AG09319 (cell line): ENCODE data around the gene CDYL.

ENCODE experiments used
- DNase-seq: peaks from one replicate; pipeline ENCODE4 v3.0.0-alpha.2; 2010; ENCODE audit warnings: low read depth; ENCODE audit errors: extremely low read depth
- CTCF ChIP-seq: IDR thresholded peaks from 2 replicates; pipeline ENCODE4 v1.5.1; 2011; ENCODE audit warnings: low read depth, mild to moderate bottlenecking, inconsistent platforms, low read length, moderate library complexity

Gene CDYL

DNA sequence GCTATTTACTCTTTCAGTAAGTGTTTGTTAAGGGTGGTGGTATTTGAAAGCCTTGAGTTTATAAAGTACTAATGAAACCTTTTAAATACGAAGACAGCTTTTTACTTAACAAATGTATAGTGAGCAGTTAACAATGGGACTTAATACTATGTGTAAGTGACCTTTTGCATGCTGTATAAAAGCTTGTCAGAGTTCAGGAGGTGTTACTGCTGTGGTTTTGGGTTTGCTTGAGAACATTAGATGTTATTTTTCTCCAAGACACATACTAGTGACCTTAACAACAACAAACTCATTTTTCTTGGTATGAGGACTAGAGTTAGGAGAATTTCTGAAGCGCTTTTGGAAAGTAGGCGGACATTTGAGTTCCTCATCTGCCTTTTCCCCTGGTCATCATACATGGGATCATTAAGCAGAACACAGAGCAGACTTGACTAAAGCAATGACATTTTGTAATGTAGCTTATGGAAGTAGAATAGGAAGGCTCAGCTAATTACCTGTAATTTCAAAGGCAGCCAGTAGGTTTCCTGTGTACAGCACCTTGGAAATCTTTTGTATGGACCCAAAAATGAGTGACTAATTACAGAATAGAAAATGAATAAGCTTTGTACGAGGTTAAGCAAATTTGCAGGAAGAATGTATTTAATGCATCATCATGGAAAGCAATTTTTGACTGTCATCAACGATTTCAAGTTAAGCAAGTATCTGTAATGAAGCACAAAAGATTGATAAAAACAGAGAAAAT, 14.1 kb downstream of the CDYL start:
- DNase-seq, result no peak
- no peak for TF ChIP-seq CTCF

DNA sequence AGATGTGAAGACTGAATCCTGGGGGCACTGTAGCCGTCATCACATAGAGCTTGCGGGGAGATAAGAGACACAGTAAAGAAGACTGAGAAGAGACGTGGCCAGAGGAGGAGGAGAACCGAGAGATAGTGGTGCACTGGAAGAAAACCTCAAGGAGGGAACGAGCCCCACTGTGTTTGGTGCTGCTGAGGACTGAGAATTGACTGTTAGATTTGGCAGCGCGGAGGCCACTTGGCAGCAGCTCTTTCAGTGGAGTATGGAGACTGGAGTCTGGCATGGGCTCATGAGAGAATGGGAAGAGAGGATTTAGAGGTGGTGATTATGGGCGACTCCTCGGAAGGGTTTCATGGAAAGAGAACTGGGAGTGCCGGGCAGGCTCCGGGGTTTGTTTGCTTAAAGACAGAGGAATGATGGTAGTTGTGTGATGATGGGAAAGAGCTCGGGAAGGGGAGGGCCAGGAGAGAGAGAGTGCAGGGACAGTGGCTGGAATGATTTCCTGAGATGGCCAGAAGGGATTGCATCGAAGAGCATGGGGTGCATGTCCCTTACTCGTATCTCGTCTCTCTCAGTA, 18.0 kb downstream of the CDYL start:
- DNase-seq, result no peak

DNA sequence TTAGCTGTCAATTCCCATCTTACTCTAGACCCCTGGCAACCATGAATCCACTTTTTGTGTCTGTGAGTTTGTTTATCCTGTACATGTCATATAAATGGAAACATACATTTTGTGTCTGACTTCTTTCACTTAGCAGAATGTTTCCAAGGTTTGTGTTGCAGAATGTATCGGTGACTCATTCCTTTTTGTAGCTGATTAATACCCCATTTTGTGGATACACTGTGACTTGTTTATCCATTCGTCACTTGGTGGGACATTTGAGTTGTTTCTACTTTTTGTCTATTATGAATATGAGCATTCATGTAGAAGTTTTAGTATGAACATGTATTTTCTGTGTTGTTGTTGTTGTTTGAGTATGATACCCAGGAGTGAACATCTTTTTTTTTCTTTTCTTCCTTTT, 21.4 kb downstream of the CDYL start:
- no peak for TF ChIP-seq CTCF
- DNase-seq, result no peak

More for the DNA sequence above, 18.0 kb downstream of the CDYL start:
- TF ChIP-seq CTCF, result no peak

GRCh38 chr6:4799912-4800311, 23.7 kb downstream of the CDYL start:
- DNase-seq, result no peak
- TF ChIP-seq CTCF, result no peak

GRCh38 chr6:4800662-4801061, 24.5 kb downstream of the CDYL start:
- DNase-seq, result no peak
- no peak for TF ChIP-seq CTCF

- TF ChIP-seq CTCF, result no peak
- DNase-seq, result no peak
Observed at GRCh38 chr6:4801491-4802110, 25.4 kb downstream of the CDYL start.

DNA sequence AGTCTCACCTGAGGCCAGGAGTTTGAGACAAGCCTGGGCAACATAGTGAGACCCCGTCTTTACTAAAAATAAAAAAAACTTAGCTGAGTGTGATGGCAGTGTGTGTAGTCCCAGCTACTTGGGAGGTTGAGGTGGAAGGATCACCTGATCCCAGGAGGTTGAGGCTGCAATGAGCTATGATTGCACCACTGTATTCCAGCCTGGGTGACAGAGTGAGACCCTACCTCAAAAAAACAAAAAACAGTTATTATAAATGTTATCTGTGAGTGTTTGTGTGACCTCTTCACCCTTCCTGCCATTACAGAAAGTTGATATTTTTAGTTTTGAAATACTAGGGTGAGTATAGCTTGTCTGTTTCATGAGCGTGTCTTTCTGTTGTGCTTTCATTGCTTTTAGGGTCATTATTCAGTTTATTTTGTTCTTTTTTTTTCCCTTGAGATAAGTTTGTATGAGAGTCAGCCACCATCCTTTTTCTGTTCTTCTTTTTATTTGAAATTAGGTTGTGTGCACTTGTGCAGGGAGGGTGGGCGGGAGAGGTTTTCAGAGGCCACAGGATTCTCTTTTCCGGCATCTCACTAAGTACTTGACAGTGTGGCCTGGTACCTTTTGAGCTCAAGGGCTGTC, 26.2 kb downstream of the CDYL start:
- DNase-seq, result no peak
- TF ChIP-seq CTCF, result no peak
